ENCODE results near the gene BICC1. TPM values are rescaled to one million over a fixed set of nuclear protein-coding genes. Genes with fewer than 3 reads are reported as not detected.

The BICC1 gene
- polyA plus RNA-seq, 3 donors: 0.02 to 0.24 (median 0.14) TPM

DNA sequence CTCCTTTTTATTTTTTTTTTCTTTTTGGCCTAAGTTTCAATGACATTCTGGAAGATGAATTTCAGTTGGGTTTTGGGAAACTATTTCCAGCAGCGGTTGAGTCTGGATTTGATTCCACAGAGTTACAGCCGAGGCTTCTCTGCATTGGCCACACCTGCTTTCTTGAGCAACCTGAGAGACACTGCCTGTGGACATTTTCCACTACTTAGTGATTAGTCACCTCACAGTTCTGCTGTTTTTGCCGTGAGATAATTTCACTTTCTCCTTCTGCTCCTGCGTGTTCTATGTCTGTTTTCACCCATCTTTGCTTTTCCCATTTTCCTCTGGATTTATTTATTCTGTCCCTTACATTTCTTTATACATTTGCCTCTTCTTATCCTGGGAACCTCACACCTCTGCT lies 243.0 kb downstream of the BICC1 start:
- no peak for DNase-seq
- H3K27ac Mint-ChIP-seq: no peak overlapping the region
- intact Hi-C loops (cut with micrococcal nuclease): no loop called here

DNA sequence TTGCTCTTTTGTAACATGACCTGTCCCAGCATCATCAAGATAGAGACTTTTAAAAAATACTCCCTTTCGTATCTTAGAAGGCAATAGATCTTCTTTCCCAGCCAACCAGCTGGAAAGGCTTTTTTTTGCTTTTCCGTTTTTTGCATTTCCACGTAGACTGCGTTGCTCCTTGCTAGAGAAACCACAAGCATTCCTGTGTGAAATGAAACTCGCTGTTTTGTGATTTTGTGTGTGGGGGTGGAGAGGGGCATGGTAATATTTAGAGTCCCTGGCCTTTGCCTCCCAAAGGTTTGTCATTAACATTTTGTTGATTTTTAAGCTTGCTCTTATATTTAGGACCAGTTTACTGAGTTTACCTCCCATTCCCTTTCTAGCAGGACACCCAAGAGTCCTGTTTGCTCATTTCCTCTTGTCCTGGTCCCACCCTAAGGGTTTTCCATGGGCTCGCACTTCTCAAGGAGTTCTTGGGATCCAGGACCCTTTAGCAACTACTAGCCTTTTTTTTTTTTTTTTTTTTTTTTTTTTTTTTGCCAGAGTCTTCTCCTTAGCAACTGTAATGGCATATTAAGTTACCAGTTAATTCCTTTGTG lies 243.6 kb downstream of the BICC1 start:
- Histone ChIP-seq H3K9ac (ENCODE audit: insufficient read depth, low read length, poor library complexity, severe bottlenecking) (no peak overlapping the region), H3K36me3 (replicated peaks in 1 of 2; ENCODE audit: control insufficient read depth in 1 of 2, insufficient read depth in 2 of 2, low read length in 2 of 2) (no peaks in the 10 kb centered on the region), H3K4me2 (replicated peaks; ENCODE audit: extremely low read depth, low read length, poor library complexity, severe bottlenecking) (peak overlapping the region; percentile 29), H3K27ac (ENCODE audit: low read depth in 1 of 2, low read length in 2 of 2) (no peak overlapping the region), H3K79me2 (ENCODE audit: insufficient read depth, low read length) (no peaks in the 10 kb centered on the region), H4K20me1 (ENCODE audit: insufficient read depth, low read length) (no peaks in the 10 kb centered on the region), H3K27me3 (ENCODE audit: control insufficient read depth in 2 of 2, insufficient read depth in 2 of 2, low read length in 2 of 2) (no peaks in the 10 kb centered on the region), H2AFZ (ENCODE audit: insufficient read depth, low read depth, low read length, poor library complexity, severe bottlenecking) (no peak overlapping the region), H3K4me1 (ENCODE audit: control insufficient read depth in 1 of 2, insufficient read depth in 2 of 2, low read length in 2 of 2) (no peaks in the 10 kb centered on the region), H3K4me3 (replicated peaks in 1 of 3; ENCODE audit: low read depth in 2 of 3, low read length in 3 of 3) (no peak overlapping the region), H3K9me3 (replicated peaks in 1 of 2; ENCODE audit: control insufficient read depth in 1 of 2, insufficient read depth in 1 of 2, low read length in 2 of 2) (no peaks in the 10 kb centered on the region)
- peaks cover 0 to 3% (median 1%) of the 10 kb centered on the region in 3 donors for H3K27me3 Mint-ChIP-seq (ENCODE audit: low read depth in 3 of 3)
- TF ChIP-seq, protein P1, sequence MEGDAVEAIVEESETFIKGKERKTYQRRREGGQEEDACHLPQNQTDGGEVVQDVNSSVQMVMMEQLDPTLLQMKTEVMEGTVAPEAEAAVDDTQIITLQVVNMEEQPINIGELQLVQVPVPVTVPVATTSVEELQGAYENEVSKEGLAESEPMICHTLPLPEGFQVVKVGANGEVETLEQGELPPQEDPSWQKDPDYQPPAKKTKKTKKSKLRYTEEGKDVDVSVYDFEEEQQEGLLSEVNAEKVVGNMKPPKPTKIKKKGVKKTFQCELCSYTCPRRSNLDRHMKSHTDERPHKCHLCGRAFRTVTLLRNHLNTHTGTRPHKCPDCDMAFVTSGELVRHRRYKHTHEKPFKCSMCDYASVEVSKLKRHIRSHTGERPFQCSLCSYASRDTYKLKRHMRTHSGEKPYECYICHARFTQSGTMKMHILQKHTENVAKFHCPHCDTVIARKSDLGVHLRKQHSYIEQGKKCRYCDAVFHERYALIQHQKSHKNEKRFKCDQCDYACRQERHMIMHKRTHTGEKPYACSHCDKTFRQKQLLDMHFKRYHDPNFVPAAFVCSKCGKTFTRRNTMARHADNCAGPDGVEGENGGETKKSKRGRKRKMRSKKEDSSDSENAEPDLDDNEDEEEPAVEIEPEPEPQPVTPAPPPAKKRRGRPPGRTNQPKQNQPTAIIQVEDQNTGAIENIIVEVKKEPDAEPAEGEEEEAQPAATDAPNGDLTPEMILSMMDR (IDR thresholded peaks at IDR 0.05): no peak
- H3K4me1 Mint-ChIP-seq: peaks cover 8% of the 10 kb centered on the region
- H3K9me3 Mint-ChIP-seq: peaks cover 0 to 1% (median 0%) of the 10 kb centered on the region in 7 donors
- 39% methylated on average over 4 of the region's 6 CpGs for WGBS (ENCODE audit: insufficient coverage)
- H3K27ac Mint-ChIP-seq: no peak overlapping the region
- intact Hi-C loops (cut with micrococcal nuclease): no loop called here
- H3K36me3 Mint-ChIP-seq: no peaks in the 10 kb centered on the region
- no peak overlapping the region for H3K4me3 Mint-ChIP-seq
- no peak for DNase-seq

More for the DNA sequence above, 243.0 kb downstream of the BICC1 start:
- peaks cover 0 to 1% (median 0%) of the 10 kb centered on the region in 7 donors for H3K9me3 Mint-ChIP-seq
- H3K4me3 Mint-ChIP-seq: peak overlapping the region in 1 of 2 donors; percentile 17
- H3K4me1 Mint-ChIP-seq: peaks cover 8% of the 10 kb centered on the region
- Histone ChIP-seq H3K4me2 (replicated peaks; ENCODE audit: extremely low read depth, low read length, poor library complexity, severe bottlenecking) (peak overlapping the region; percentile 29), H3K27ac (ENCODE audit: low read depth in 1 of 2, low read length in 2 of 2) (no peak overlapping the region), H3K79me2 (ENCODE audit: insufficient read depth, low read length) (no peaks in the 10 kb centered on the region), H4K20me1 (ENCODE audit: insufficient read depth, low read length) (no peaks in the 10 kb centered on the region), H3K4me1 (ENCODE audit: control insufficient read depth in 1 of 2, insufficient read depth in 2 of 2, low read length in 2 of 2) (no peaks in the 10 kb centered on the region), H3K9ac (ENCODE audit: insufficient read depth, low read length, poor library complexity, severe bottlenecking) (no peak overlapping the region), H3K27me3 (ENCODE audit: control insufficient read depth in 2 of 2, insufficient read depth in 2 of 2, low read length in 2 of 2) (no peaks in the 10 kb centered on the region), H3K9me3 (replicated peaks in 1 of 2; ENCODE audit: control insufficient read depth in 1 of 2, insufficient read depth in 1 of 2, low read length in 2 of 2) (no peaks in the 10 kb centered on the region), H2AFZ (ENCODE audit: insufficient read depth, low read depth, low read length, poor library complexity, severe bottlenecking) (no peak overlapping the region), H3K36me3 (replicated peaks in 1 of 2; ENCODE audit: control insufficient read depth in 1 of 2, insufficient read depth in 2 of 2, low read length in 2 of 2) (no peaks in the 10 kb centered on the region), H3K4me3 (replicated peaks in 1 of 3; ENCODE audit: low read depth in 2 of 3, low read length in 3 of 3) (no peak overlapping the region)
- H3K36me3 Mint-ChIP-seq: no peaks in the 10 kb centered on the region
- 56% methylated on average over 3 of the region's 4 CpGs for WGBS (ENCODE audit: insufficient coverage)
- TF ChIP-seq, protein P1 (IDR thresholded peaks at IDR 0.05): no peak
- peaks cover 0 to 3% (median 1%) of the 10 kb centered on the region in 3 donors for H3K27me3 Mint-ChIP-seq (ENCODE audit: low read depth in 3 of 3)
